NCI-H526 (cell line): ENCODE measurements around the gene GPR142.
A peak's percentile ranks its signal among the peaks of the same experiment; 100 is the strongest.
"Not testable (repeated sequence)": the region's sequence is repeated elsewhere in the genome, so short reads cannot be mapped to it uniquely, and the experiment has no call there.

Experiments
- DNase-seq, 2 experiments: peaks; one replicate each; lab custom pipeline; 2025; lab: John Stamatoyannopoulos, UW

Gene GPR142

GRCh38 chr17:74393346-74393942 lies 26.1 kb downstream of the GPR142 start:
- DNase-seq: no peak

- no peak for DNase-seq
These were observed 27.1 kb downstream of the GPR142 start for GRCh38 chr17:74394275-74394950.

- no peak for DNase-seq
These were observed 27.7 kb downstream of the GPR142 start for GRCh38 chr17:74394977-74395376.

GRCh38 chr17:74396567-74396966 lies 29.3 kb downstream of the GPR142 start:
- no peak for DNase-seq

- no peak for DNase-seq
These were observed 34.7 kb downstream of the GPR142 start for GRCh38 chr17:74402048-74402447.

- no peak for DNase-seq
These were observed 36.3 kb downstream of the GPR142 start for GRCh38 chr17:74403512-74404137.

GRCh38 chr17:74404218-74404617 lies 36.9 kb downstream of the GPR142 start:
- no peak for DNase-seq

GRCh38 chr17:74404789-74405188 lies 37.5 kb downstream of the GPR142 start:
- DNase-seq: no peak

- not testable (repeated sequence) for DNase-seq
These were observed 38.0 kb downstream of the GPR142 start for GRCh38 chr17:74405311-74405710.

GRCh38 chr17:74407384-74407783 lies 40.1 kb downstream of the GPR142 start:
- DNase-seq: no peak

- no peak for DNase-seq
These were observed 41.0 kb downstream of the GPR142 start for GRCh38 chr17:74408262-74408661.

GRCh38 chr17:74408815-74409214 lies 41.5 kb downstream of the GPR142 start:
- DNase-seq: no peak

GRCh38 chr17:74410001-74410443 lies 42.7 kb downstream of the GPR142 start:
- no peak for DNase-seq

GRCh38 chr17:74412581-74412980 lies 45.3 kb downstream of the GPR142 start:
- no peak for DNase-seq

GRCh38 chr17:74413491-74413890 lies 46.2 kb downstream of the GPR142 start:
- DNase-seq: no peak

GRCh38 chr17:74414510-74414909 lies 47.2 kb downstream of the GPR142 start:
- no peak for DNase-seq

- no peak for DNase-seq
These were observed 48.5 kb downstream of the GPR142 start for GRCh38 chr17:74415608-74416396.

GRCh38 chr17:74417178-74418045 lies 50.1 kb downstream of the GPR142 start:
- peak; percentile 56 to 76 for DNase-seq

GRCh38 chr17:74419928-74420411 lies 52.7 kb downstream of the GPR142 start:
- no peak for DNase-seq
